GF-D8 (cell line): ENCODE results near the gene GMPR2.

ENCODE experiments used
- DNase-seq: peaks from one replicate; lab custom pipeline; 2025; lab: John Stamatoyannopoulos, UW

The GMPR2 gene

DNA sequence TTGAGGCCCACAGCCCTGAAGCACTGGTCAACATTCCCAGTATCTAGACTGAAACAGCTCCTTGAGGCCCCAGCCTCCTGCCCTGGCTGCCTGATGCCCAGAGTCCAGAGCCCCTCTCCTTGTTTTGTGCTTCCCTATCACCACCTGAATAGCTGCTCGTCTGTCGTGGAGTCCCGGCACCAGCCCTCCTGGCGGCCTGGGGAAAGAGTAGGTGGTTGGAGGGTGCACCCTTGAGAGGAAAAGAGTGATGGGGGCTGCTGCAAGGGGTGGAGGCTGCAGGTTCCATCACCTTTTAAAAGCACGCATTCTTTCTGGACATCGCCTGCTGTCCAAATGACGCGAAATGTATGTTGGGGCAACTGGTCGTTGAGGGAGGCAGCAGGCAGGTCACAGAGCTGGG, 35.5 kb downstream of the GMPR2 start:
- DNase-seq, result no peak

DNA sequence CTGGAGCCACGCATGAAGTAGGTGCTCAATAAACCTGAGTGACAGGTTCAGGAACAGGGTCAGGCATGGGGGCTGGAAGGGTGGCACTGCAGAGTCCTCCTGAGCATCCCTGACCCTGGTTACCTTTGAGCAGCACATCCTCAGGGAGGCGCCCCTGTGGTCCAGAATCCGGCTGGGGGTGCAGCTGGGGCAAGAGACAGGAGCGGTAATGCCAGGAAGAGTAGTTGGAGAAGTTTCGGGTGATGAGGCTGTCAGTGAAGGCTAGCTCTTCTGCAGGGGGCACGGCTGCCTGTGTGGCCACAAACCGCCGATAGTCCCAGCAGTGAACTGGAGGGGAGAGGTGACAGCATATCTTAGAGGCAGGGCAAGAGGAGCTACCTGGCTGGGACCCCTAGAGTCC, 36.6 kb downstream of the GMPR2 start:
- DNase-seq, result no peak

DNA sequence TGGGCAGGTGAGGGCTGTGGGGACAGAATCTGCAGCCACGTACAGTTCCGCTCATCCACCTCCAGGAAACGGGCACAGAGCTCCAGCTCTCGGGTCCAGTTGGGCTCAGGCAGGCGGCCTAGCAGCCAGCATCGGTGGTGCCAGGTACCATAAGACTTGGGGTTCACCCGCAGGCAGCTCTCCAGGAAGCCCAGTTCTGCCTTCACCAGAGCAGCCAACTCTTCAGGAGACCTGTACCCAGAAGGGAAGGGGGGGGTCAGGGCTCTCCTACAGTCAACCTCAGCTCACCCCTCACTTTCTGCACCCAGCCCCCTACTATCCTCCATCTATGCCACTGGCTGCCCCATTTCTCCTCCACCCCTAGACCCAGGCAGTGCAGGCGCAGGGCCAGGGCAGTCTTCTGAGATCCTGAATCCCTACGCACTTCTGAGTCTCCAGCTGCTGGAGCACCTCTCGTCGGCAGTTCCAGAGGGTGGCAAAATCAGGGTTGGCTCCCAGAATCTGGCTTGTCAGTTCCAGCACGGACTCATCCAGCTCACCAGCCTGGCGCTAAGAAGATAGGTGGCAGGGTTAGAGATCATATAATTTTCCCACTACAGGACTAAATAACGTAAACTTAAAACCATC, 37.3 kb downstream of the GMPR2 start:
- DNase-seq, result no peak

DNA sequence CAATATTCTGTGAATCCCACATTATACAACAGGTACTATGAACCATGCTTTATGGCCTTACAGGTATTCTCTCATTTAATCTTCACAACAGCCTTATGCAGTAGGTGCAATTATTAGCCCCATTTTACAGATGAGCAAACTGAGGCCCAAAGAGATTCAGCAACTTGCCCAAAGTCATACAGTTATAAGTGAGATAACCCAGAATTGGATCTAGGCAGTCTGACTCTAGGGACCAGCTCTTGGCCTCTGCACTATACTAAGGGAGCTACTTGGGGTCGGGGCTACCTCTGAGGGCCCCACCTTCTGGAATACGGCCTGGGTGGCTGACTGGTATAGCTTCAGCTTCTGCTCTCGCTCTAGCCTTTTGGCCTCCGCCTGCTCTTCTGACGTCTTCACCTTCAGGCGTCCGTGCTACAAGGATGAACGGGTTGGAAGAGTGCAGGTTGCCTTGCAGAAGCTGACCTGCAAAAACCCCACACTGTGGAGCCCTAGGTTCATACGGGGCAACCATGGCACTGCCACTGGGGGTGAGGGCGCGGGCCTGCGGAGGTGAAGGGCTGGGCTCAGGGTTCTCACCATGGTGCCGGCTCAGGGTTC, 37.9 kb downstream of the GMPR2 start:
- DNase-seq, result no peak

DNA sequence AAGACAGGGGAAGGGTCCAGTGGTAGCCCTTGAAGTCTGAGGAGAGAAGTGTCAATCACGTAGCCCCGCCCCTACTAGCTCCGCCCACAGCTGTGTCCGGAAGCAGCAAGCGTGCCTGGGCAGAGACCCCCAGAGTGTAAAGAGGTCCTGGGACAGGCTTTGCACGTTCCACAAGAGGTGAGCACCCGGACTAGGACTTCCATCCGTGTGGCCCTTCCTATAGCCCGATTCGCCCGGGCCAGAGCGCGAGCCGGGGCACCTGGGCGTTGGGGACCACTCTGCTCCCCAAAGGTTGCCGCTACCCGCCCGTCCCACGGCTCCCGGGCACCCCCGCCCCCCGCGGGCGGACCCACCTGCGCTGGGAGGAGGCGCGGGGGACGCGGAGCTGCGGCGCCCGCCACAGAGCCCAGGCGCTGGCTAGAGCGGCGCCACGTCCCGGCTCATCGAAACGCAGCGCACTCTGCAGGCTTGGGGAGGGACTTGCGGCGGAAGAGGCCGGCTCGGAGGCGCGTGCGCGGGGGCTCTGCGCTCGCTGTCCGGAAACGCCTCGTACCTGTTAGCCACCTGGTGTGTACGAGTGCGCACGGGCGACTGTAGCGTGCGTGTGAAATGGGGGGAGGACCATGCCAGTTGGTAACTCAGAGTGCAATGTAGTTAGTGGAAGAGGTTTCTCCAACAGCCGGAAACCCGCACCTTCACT, 38.6 kb downstream of the GMPR2 start, which contains the start of gene RABGGTA:
Gene RABGGTA, minus strand, starts transcription at position 464 of the 700 bp plus-strand sequence. CDS start 482 bp downstream, outside the sequence.
- DNase-seq, result peak; percentile 27

DNA sequence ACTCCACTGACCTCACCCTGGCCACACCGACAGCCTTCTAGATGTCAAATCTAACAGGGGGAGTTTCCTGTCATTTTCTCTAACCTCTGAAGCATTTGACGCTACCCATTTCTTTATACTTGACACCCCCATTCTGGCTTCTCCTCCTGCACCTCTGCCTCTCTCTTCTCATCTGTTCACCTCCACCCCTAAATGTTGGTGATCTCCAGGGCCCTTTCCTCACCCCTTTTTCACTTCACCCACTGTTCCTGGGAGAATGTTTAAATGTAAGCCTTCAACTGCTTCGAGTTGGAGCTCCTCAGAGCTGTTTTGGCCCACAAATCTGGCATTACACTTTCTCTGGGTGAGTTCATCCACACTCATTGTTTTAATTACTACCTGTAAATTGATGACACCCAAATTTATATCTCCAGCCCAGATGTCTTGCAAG, 39.1 kb downstream of the GMPR2 start:
- DNase-seq, result no peak

DNA sequence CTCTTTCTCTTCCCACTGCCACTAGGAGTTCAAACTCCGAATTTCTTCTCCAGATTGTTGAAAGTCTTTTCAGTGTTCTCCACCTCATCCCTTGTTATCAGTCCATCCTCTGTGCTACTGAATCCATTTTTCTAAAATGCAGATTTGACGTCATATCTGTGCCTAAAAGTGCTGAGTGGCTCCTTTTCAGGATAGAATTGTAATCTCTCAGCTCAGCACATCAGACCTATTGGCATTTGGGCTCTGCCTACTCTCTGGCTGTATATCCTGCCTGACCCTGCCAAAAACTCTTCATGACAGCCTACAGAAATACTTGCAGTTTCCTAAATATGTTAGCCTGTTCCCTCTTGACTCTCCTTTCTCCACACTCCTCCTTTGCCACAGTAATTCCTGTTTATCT, 39.7 kb downstream of the GMPR2 start:
- DNase-seq, result no peak

DNA sequence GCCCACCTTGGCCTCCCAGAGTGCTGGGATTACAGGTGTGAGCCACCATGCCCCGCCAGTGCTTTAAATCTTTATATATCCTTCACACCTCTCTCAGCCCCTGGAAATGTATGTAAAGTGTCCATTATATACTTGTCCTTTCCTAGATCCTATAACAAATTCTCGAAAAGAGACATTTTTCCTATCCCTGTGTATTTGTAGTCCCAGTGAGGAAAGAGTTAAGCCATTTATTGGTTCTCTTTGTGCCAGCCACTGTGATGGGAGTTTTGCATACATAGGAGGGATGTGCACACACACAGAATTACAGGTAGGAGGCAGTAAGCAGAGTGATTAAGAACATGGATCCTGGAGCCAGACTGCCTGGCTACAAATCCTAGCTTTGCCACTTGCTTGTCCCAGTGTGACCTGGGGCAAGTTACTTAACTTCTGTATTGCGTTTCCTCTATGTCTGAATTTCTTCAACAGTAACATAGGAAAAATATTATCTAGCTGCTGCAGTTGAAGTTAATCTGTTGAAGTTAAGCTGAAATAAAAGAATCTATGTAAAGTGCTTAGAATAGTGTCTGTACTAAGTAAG, 40.8 kb downstream of the GMPR2 start:
- DNase-seq, result peak; percentile 31

DNA sequence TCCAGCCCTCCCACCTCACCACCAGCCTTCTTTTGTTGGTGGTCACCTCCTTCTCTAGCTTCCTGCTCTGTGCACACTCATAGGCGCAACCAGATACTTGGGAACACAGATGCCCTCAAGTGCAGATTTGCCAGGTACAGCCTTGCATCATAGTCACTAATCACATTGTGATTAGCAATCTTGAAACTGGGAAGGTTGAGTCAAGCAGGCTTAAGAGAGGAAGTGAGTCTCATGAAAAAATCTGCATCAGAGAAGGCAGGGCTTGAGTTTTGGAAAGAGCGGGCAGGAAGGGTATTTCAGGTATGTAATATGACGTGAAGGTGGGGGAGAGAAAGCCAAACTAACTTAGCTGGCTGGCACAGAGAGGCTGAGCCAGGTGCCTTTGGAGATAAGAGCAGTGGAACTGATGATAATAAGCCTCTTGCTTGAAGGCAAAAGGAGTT, 41.4 kb downstream of the GMPR2 start:
- DNase-seq, result peak; percentile 50

DNA sequence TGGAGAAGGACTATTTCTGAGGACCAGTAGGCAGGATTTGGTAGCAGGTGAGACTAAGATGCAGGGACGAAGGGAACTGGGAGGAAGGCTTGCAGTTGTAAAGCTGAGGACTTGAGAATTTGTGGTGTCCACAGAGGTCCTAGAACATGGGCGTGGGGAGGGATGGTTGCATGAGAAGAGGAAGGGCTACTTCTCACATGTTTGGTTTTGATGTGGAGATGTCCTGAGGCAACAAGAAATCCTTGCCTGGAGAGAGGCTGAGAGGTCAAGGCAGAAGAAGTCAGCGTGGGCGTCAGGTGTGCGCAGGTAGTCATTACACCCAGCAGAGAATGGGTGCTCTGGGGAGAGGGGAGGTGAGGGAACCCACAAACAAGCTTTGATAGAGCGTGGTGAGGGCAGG, 44.3 kb downstream of the GMPR2 start:
- DNase-seq, result no peak

DNA sequence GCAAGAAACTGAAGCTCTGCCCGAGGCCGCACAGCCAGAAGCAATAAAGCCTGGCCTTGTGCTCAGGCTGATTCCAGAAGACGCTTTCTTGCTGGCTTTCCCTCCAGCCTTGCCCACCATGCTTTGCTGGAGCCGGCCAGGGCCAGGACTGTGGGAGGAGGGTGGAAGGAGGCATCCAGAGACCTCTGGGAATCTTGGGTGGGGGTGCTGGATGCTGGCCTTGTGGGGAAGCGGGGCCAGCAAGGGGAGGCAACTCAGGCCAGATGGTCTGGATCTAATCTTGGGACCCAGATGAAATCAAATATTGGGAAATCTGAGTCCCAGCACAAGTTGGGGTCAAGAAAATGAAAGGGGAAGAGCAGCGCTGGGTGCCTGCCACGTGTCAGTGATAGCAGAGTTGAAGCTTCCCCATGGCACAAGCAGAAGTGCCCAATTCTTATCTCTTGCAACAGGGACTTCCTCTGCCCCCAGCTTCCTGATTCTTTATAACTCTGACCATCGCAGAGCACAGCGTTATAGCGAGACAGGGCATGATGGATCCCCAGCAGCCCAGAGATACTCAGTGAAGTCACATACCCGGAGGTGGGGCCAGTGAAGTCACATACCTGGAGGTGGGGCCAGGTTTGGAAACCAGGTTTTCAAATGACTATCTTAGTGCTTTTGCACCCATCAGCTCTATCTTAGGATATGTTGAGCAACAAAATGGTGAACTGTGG, 45.0 kb downstream of the GMPR2 start:
- DNase-seq, result peak; percentile 97

DNA sequence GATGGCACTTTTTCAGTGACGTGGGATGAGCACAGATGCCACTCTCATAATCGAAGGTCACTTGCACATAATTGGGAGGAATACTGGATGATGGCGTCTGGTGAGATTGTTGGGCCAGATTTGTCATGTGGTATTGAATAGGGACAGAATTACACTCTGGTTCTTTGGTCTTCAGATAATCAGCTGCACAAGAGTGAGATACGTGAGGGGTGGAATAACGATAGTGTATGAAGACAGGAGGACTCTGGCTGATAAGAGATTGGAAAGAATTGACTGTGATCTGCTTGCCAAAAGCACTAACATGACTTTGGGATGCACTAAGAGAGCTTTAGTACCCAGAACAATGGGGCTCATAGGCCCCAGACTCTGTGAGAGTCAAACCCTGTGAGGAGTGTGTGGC, 45.7 kb downstream of the GMPR2 start:
- DNase-seq, result no peak

DNA sequence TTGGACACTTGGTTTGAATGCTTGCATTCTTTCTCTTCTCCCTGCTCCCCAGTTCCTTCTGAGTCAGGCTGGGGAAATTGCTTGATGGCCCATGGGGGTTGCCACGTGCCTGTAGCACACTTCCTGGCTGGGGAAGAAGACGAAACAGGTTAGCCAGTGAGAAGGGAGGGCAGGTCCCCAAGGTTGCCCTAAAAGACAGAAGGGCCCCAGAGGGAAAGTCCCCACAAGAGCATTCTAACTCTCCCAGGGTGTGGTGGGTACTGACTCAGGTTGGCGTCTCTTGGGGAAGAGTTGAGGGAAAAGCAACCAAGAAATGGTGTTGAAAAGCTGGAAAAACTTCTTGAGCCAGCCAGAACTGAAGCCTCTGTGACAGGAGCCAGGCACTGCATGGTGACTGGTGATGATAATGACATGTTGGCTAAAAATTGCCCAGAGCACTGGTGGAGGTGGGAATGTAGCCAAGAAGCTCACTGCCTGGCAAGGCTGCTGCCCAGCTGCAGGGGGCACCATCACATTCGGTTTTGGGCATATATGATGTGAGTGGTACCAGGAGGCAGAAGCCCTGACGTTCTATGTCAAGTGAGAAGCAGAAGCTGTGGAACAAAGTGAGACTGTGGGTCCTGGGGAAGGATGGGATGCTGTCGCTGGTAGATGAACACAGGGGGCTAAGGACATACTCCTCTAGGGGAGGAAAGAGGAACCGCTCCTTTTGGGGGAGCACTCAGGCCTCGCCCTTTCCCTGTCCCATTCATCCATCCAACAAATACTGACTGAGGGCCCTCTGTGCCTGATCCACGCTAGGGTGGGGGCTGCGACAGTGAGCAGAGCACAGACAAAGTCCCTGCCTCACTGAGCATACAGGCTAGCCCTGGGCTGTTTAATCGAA, 46.8 kb downstream of the GMPR2 start:
- peak; percentile 21 for DNase-seq

DNA sequence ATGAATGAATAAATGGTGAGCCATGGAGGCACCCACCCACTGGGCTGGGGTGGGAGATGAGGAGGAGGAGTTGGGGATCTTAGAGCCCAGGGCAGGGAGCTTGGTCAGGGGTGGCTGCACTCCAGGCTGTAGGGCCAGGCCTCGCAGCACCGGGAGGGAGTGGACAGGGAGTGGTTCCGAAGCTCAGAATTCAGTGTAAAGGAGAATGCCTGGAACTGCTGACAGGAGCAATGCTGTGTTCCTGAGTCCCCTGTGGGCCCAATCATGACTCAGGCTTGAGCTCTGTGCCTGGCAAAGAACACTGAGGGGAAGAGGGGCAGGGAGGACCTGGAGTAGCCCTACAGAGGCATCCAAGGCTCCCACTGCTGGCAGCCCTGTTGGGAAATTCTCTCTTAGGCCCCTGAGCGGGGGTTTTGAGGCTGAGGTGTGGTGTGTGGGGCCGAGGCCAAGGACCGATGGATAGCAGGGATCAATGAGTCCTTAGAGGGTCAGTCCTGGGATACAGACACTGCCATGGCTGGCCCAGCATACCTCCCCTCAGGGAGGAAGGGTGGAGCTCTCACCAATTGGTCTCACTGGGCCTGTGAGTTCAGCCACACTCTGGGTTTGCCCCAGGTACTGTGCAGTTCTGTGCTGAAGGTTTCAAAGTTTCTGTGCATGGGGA, 48.2 kb downstream of the GMPR2 start:
- no peak for DNase-seq

DNA sequence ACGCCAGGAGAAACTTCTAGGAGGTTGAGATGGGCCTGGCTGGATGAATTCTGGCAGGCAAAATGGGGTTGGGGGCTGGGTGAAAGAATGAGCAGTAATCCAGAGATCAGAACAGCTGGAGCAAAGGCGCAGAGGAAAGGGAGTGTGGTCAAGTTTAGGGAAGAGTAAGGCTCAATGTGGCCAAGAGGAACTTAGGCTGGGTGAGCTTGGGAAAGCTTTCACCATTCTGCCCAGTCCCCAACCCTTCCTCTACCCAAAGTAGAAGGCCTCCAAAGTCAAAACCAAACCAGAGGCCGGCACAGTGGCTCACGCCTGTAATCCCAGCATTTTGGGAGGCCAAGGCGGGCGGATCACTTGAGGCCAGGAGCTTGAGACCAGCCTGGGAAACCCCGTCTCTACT, 48.9 kb downstream of the GMPR2 start:
- no peak for DNase-seq

DNA sequence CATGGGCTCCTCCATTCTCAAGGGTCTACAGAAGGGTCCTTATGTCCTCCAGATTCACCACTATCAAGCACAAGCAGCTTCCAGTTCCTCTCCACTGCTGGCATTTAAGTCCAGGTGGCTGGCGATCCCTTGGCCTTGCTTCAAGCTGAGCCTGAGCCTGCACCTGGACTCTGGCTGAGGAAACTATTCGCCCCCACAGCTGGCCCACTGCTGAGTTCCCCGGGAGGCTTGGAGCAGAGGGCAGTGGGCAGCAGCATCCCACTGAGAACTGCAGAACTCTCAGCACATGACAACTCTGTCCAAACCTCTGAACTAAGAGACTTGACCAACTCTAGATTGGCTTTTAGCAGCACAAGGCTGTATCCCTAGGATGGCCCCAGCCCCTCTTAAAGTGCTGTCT, 50.0 kb downstream of the GMPR2 start:
- DNase-seq, result no peak

DNA sequence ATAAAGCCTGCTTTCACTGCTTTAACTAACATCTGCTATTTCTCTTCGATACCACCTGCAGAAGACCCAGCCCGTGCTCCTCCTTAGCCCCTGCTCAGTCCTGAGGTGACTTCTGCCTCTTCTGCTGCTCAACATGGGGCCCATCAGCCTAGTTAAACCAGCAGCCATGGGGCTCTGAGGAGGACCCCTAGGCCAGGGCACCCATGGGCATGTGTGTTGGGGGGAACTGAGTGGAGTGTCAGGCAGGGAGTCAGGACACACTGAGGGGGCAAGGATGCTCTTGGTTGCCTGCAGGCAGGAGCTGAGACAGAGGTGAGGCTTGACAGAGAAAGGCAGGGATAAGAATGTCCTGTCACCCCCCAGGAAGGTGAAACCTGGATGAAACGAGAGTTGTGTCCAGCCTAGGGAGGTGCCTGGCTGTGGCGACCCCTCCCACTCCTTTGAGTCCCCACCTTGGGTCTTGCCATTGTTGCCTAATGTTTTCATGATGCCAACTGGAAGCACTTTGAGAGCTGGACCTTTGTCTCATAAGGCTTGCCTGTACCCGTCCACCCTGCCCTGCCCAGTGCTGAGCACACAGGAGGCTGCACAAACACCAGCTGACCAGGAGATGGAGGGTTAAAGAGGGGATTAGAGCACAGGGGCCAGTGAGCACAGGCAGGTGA, 51.2 kb downstream of the GMPR2 start:
- no peak for DNase-seq

DNA sequence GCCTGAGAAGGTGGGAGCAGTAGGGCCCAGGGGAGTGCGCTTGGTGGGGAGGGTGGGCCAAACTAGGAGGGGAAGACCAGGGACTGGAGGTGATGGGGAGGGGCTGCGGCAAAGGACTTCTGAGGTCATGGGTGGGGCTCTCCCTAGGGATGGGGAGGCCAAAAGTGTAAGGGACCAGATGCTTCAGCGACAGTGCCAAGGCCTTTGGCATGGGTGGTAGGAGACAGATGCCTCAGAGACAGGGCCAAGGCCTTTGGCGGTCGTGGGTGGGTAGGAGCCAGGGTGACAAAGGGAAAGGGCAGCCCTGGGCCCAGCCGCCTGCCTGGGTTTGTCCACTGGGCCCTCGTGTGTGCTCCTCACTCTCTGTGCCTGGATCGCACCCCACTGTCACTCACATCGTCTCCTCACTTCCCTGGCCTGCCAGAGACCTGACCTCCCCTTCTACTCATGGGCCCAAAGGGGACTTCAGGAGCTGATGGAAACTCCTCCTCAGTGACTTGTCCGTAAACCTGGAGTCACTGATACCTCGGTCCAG, 51.8 kb downstream of the GMPR2 start:
- DNase-seq, result no peak

DNA sequence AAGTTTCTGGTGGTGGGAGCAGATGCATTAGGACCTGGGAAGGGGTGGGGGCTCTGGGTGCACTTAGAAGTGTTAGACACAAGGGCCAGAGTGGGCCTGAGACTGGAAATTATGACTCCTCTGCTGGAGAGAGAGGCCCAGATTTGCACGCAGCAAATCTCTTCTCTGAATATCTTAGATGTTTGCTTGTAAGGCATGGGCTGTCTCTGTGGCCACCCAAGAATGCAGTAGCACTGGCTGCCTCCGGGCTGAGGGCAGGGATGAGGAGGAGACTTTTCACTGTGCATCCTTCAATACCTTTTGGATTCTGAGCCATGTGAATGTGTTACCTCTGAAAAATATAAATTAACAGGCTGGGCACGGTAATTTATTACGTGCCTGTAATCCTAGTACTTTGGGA, 52.6 kb downstream of the GMPR2 start:
- DNase-seq, result no peak

DNA sequence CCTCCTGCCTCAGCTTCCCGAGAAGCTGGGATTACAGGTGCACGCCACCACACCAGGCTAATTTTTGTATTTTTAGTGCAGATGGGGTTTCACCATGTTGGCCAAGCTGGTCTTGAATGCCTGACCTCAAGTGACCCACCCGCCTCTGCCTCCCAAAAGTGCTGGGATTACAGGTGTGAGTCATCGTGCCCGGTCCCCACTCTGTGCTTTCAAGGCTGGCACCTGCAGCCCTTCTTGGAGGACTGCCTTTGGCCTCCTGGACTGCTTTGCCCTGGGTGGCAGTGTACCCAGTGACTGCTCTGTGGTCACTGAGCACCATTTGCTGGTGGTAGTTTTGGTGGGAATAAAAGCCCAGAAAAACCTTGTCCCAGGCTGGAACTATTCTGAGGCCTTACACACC, 54.3 kb downstream of the GMPR2 start:
- no peak for DNase-seq
